Measurements from ENCODE around the gene C9orf78. TPM values are rescaled to one million over a fixed set of nuclear protein-coding genes. Genes with fewer than 3 reads are reported as not detected.

Gene C9orf78
- total and polyA plus RNA-seq, 9 of the 15 experiments (the other 6 are each of a cell fraction or from before 2014, with no cell fraction given) = 94.6 to 266 (median 202) TPM

- TF ChIP-seq RERE (CRISPR knock-in tag; IDR thresholded peaks at IDR 0.05; ENCODE audit: borderline replicate concordance) = no peak
- TF ChIP-seq ERF (CRISPR knock-in tag; IDR thresholded peaks at IDR 0.05) = peak; percentile 61; the same call in 1 of the 2 replicates
- no peak for TF ChIP-seq ASH1L (IDR thresholded peaks at IDR 0.05; ENCODE audit: borderline replicate concordance, low read depth, partially characterized antibody)
- no peak for TF ChIP-seq RNF219 (CRISPR knock-in tag; IDR thresholded peaks at IDR 0.05)
- TF ChIP-seq PPARD (CRISPR knock-in tag; IDR thresholded peaks at IDR 0.05) = no peak
- TF ChIP-seq ARID3B (CRISPR knock-in tag; IDR thresholded peaks at IDR 0.05; ENCODE audit: borderline replicate concordance) = no peak
- TF ChIP-seq HDAC6 (IDR thresholded peaks at IDR 0.05; ENCODE audit: low read depth, low read length) = no peak
- TF ChIP-seq BCLAF1 (IDR thresholded peaks at IDR 0.05; ENCODE audit: borderline replicate concordance in 1 of 2, control insufficient read depth in 1 of 2, low read depth in 2 of 2, low read length in 1 of 2) = no peak
- peak; percentile 97 for TF ChIP-seq SAP30 (IDR thresholded peaks at IDR 0.05; ENCODE audit: borderline replicate concordance, insufficient read depth, low read depth, low read length, poor library complexity, severe bottlenecking)
- TF ChIP-seq KHSRP (IDR thresholded peaks at IDR 0.05) = no peak
These were observed at the start of gene C9orf78, which contains the start of gene USP20 (continued) for GRCh38 chr9:129835128-129835859.
